DND-41 (cell line): ENCODE results near the gene MIOX.

Experiments used
- ATAC-seq: fragments of 200-7000 bp; cut with Tn5 transposase; 3 replicates; pipeline ENCODE4 v1.9.1; 2021; ENCODE audit warnings: low read depth; ENCODE audit not compliant: insufficient read depth
- DNase-seq: peaks from one replicate; pipeline ENCODE4 v3.0.0-alpha.2; 2020
- H2AFZ ChIP-seq: 2 replicates; pipeline ENCODE4 v1.6.0; 2012; ENCODE audit warnings: low read depth, low read length
- H3K27ac ChIP-seq: 2 replicates; pipeline ENCODE4 v1.5.1; 2012; ENCODE audit warnings: low read length, inconsistent platforms
- H3K27me3 ChIP-seq: fragments of 200-600 bp; sonication (generic); 2 replicates; pipeline ENCODE4 v1.6.0; 2012; ENCODE audit warnings: low read length, mild to moderate bottlenecking, inconsistent platforms; ENCODE audit not compliant: insufficient read depth, poor library complexity
- H3K36me3 ChIP-seq: 2 replicates; pipeline ENCODE4 v1.5.1; 2012; ENCODE audit warnings: low read length, inconsistent platforms; ENCODE audit not compliant: insufficient read depth
- H3K4me1 ChIP-seq: 2 replicates; pipeline ENCODE4 v1.5.1; 2012; ENCODE audit warnings: mild to moderate bottlenecking, low read length; ENCODE audit not compliant: insufficient read depth
- H3K4me2 ChIP-seq: 2 replicates; pipeline ENCODE4 v1.6.0; 2012; ENCODE audit warnings: mild to moderate bottlenecking, moderate library complexity, low read length, inconsistent platforms; ENCODE audit not compliant: insufficient read depth
- H3K4me3 ChIP-seq, 2 experiments: fragments of 200-600 bp in 1 of 2; shearing (Covaris generic) in 1 of 2; 2 replicates each; pipeline ENCODE4 v1.5.1; 2012 to 2016; ENCODE audit warnings: inconsistent platforms in 2 of 2, low read length in 2 of 2, mild to moderate bottlenecking in 2 of 2, low read depth in 1 of 2, moderate library complexity in 1 of 2
- H3K79me2 ChIP-seq: 2 replicates; pipeline ENCODE4 v1.6.0; 2012; ENCODE audit warnings: low read length, inconsistent platforms; ENCODE audit not compliant: insufficient read depth
- H3K9ac ChIP-seq: 2 replicates; pipeline ENCODE4 v1.6.0; 2012; ENCODE audit warnings: low read depth, mild to moderate bottlenecking, inconsistent platforms, low read length, moderate library complexity
- H3K9me3 ChIP-seq: 2 replicates; pipeline ENCODE4 v1.5.1; 2012; ENCODE audit warnings: low read length, moderate library complexity, mild to moderate bottlenecking, inconsistent platforms; ENCODE audit not compliant: insufficient read depth, severe bottlenecking
- H4K20me1 ChIP-seq: 2 replicates; pipeline ENCODE4 v1.6.0; 2012; ENCODE audit warnings: low read length; ENCODE audit not compliant: insufficient read depth
- EZH2 ChIP-seq: IDR thresholded peaks from 3 replicates; pipeline ENCODE4 v1.6.1; 2012; ENCODE audit warnings: borderline replicate concordance, low read depth, mild to moderate bottlenecking, moderate library complexity, low read length, inconsistent platforms; ENCODE audit not compliant: severe bottlenecking
- TF ChIP-seq, protein P1 (sequence below): IDR thresholded peaks from 2 replicates; pipeline ENCODE4 v1.5.1; 2012; ENCODE audit warnings: borderline replicate concordance, low read length, moderate library complexity, mild to moderate bottlenecking; ENCODE audit not compliant: poor library complexity, severe bottlenecking; ENCODE audit errors: extremely low read depth

The MIOX gene

DNA sequence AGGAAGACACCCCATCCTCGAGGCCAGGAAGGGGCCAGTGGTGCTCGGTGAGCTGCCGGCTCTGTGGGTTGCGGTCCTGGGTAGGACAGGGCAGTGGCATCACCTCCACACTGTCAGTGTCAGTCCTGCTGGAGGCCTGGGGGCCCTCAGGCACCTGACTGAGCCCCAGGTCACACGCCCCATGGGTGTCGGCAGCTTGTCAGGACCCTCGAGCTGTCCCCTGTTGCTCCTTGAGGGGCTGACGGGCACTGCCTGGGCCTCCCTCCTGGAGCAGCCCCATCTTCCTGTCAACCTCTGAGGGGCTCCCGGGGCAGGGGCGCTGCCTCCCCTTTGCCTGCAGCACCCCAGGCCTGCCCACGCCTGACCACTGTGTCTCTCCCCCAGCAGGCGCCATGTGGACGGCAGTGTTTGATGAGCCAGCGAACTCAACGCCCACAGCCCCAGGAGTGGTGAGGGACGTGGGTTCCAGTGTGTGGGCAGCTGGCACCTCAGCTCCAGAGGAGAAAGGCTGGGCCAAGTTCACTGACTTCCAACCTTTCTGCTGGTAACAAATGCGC lies 47.3 kb upstream of the MIOX start:
- H3K4me1 ChIP-seq, result no peaks in the 10 kb centered on the region
- no peak overlapping the region for H3K4me2 ChIP-seq
- ATAC-seq, result no peak
- no peak overlapping the region for H3K4me3 ChIP-seq
- H3K9ac ChIP-seq, result no peak overlapping the region
- no peak overlapping the region for H2AFZ ChIP-seq
- DNase-seq, result no peak
- no peaks in the 10 kb centered on the region for H3K79me2 ChIP-seq
- peaks cover 28% of the 10 kb centered on the region for H4K20me1 ChIP-seq
- H3K27me3 ChIP-seq, result no peaks in the 10 kb centered on the region
- H3K36me3 ChIP-seq, result peaks cover 84% of the 10 kb centered on the region
- TF ChIP-seq, protein P1, sequence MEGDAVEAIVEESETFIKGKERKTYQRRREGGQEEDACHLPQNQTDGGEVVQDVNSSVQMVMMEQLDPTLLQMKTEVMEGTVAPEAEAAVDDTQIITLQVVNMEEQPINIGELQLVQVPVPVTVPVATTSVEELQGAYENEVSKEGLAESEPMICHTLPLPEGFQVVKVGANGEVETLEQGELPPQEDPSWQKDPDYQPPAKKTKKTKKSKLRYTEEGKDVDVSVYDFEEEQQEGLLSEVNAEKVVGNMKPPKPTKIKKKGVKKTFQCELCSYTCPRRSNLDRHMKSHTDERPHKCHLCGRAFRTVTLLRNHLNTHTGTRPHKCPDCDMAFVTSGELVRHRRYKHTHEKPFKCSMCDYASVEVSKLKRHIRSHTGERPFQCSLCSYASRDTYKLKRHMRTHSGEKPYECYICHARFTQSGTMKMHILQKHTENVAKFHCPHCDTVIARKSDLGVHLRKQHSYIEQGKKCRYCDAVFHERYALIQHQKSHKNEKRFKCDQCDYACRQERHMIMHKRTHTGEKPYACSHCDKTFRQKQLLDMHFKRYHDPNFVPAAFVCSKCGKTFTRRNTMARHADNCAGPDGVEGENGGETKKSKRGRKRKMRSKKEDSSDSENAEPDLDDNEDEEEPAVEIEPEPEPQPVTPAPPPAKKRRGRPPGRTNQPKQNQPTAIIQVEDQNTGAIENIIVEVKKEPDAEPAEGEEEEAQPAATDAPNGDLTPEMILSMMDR, result no peak
- no peak for TF ChIP-seq EZH2
- H3K27ac ChIP-seq, result no peak overlapping the region
- no peaks in the 10 kb centered on the region for H3K9me3 ChIP-seq

DNA sequence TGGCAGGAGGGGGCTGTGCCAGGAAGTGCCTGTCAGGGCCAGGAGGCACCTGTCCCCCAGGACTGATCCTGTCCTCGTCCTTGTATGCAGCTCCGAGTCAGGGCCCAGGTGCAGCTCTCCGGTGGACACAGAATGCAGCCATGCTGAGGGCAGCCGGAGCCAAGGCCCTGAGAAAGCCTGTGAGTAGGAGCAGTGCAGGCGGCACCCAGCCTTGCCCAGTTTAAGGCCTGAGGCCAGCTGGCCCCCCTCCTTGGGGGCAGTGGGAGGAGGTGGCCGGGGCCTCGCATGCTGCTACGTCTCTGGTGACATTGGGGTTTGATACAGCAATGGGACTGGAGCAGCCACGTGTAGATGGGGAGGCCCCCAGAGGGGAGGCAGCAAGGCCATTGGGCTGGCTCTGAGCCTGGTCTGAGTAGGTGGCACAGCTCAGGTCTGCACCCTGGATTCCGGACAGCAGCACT lies 46.8 kb upstream of the MIOX start:
- Histone ChIP-seq H3K27ac (no peak overlapping the region), H3K9me3 (no peaks in the 10 kb centered on the region), H3K4me3 (no peak overlapping the region), H3K4me1 (no peaks in the 10 kb centered on the region), H4K20me1 (peaks cover 33% of the 10 kb centered on the region), H3K9ac (no peak overlapping the region), H3K4me2 (no peak overlapping the region), H3K79me2 (no peaks in the 10 kb centered on the region), H2AFZ (no peak overlapping the region), H3K36me3 (peaks cover 85% of the 10 kb centered on the region), H3K27me3 (no peaks in the 10 kb centered on the region)
- TF ChIP-seq EZH2, result no peak
- TF ChIP-seq, protein P1, result no peak
- DNase-seq (no peak), ATAC-seq (no peak)

DNA sequence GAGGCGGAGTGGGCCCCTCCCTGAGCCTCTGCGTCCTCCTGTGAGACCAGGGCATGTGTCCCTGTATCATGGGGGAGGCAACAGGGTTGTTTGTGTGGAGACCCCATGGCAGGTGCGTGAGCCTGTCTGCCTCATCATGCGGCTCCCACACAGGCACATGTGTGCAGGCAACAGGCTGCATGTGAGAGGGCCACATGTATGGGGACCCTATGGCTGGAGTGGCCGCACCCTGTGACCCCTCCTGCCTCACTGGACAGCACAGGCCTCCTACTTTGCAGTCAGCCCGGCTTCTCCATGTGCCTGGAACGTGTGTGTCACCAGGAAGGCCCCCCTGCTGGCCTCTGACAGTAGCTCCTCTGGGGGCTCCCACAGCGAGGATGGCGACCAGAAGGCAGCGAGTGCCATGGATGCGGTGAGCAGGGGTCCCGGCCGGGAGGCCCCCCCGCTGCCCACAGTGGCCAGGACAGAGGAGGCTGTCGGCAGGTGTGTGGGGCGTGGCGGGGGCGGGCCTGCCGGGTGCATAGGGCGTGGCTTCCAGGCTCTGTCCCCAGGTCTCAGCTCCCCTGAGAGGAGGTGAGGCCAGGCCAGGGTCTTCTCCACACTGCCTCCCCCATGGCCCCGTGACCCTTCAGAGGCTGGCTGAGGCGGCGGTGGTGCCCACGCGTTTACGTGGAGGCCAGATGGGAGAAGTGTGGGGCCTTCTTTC lies 46.0 kb upstream of the MIOX start:
- Histone ChIP-seq H3K27me3 (no peaks in the 10 kb centered on the region), H3K79me2 (no peaks in the 10 kb centered on the region), H3K9me3 (no peaks in the 10 kb centered on the region), H3K4me1 (peaks cover 3% of the 10 kb centered on the region; the same call in 1 of the 2 replicates), H3K36me3 (peaks cover 85% of the 10 kb centered on the region), H3K9ac (no peak overlapping the region), H2AFZ (no peak overlapping the region), H3K4me3 (no peak overlapping the region), H3K27ac (no peak overlapping the region), H3K4me2 (no peak overlapping the region), H4K20me1 (peaks cover 37% of the 10 kb centered on the region)
- ATAC-seq (no peak), DNase-seq (no peak)
- TF ChIP-seq EZH2, result no peak
- TF ChIP-seq, protein P1, result no peak
